ENCODE data around the gene CYP2J2. TPM values are rescaled to one million over a fixed set of nuclear protein-coding genes. Genes with fewer than 3 reads are reported as not detected.

Gene CYP2J2
- total RNA-seq, 1 experiment from 2014 or later: 0.29 TPM

DNA sequence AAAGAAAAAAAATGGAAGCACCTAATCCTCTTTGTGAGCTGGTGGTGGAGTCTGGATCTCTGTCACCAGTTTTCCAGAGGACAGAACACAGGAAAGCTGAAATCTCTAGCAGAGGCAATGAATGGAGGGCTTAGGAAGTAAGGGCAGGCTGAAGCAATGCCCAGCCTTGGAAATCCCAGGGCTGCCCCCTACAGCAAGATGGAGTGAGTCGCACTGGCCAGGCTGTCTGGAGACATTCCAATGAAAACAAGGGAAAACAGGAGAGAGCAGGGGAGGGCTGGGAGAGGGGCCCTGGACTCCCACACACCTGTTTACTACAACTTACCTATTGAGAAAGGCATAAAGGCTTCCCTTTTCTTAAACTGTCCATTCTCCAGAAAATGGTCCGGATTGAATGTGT, 25.9 kb downstream of the CYP2J2 start:
- no peaks in the 10 kb centered on the region for H3K9me3 Mint-ChIP-seq (ENCODE audit: unreplicated experiment)
- H3K36me3 ChIP-seq (ENCODE audit: control insufficient read depth, insufficient read depth, low read length): no peaks in the 10 kb centered on the region
- no peaks in the 10 kb centered on the region for H3K27me3 ChIP-seq (replicated peaks; ENCODE audit: control insufficient read depth, insufficient read depth, low read length)
- no peaks in the 10 kb centered on the region for H3K9me3 ChIP-seq
- H3K27me3 Mint-ChIP-seq (ENCODE audit: insufficient read depth, unreplicated experiment): peaks cover 2% of the 10 kb centered on the region
- peaks cover 7% of the 10 kb centered on the region for H3K4me1 Mint-ChIP-seq (ENCODE audit: low read depth, unreplicated experiment)
- no peak overlapping the region for H3K27ac Mint-ChIP-seq (ENCODE audit: unreplicated experiment)
- no peak overlapping the region for H3K4me3 Mint-ChIP-seq (ENCODE audit: unreplicated experiment)
- ChIA-PET POLR2A (no interaction called here), CTCF (no interaction called here)
- no peaks in the 10 kb centered on the region for H3K36me3 Mint-ChIP-seq (ENCODE audit: insufficient read depth, unreplicated experiment)
- TF ChIP-seq, protein P1, sequence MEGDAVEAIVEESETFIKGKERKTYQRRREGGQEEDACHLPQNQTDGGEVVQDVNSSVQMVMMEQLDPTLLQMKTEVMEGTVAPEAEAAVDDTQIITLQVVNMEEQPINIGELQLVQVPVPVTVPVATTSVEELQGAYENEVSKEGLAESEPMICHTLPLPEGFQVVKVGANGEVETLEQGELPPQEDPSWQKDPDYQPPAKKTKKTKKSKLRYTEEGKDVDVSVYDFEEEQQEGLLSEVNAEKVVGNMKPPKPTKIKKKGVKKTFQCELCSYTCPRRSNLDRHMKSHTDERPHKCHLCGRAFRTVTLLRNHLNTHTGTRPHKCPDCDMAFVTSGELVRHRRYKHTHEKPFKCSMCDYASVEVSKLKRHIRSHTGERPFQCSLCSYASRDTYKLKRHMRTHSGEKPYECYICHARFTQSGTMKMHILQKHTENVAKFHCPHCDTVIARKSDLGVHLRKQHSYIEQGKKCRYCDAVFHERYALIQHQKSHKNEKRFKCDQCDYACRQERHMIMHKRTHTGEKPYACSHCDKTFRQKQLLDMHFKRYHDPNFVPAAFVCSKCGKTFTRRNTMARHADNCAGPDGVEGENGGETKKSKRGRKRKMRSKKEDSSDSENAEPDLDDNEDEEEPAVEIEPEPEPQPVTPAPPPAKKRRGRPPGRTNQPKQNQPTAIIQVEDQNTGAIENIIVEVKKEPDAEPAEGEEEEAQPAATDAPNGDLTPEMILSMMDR (IDR thresholded peaks at IDR 0.05; ENCODE audit: insufficient read depth in 1 of 2, low read depth in 1 of 2, low read length in 1 of 2, severe bottlenecking in 1 of 2, unreplicated experiment in 1 of 2): no peak
- no TSS peak for BruUV-seq (replicated peaks)
- DNase-seq: peak in 1 of 2 experiments; percentile 8
- H3K4me3 ChIP-seq (ENCODE audit: low read depth, low read length): no peak overlapping the region
- H3K4me1 ChIP-seq: peaks cover 5% of the 10 kb centered on the region; the same call in 1 of the 2 replicates
- intact Hi-C loops (cut with micrococcal nuclease; ENCODE audit: unreplicated experiment): no loop called here

- Mint-ChIP-seq H3K27me3 (ENCODE audit: insufficient read depth, unreplicated experiment) (peaks cover 2% of the 10 kb centered on the region), H3K36me3 (ENCODE audit: insufficient read depth, unreplicated experiment) (no peaks in the 10 kb centered on the region), H3K4me1 (ENCODE audit: low read depth, unreplicated experiment) (peaks cover 7% of the 10 kb centered on the region), H3K9me3 (ENCODE audit: unreplicated experiment) (no peaks in the 10 kb centered on the region), H3K27ac (ENCODE audit: unreplicated experiment) (no peak overlapping the region), H3K4me3 (ENCODE audit: unreplicated experiment) (no peak overlapping the region)
- Histone ChIP-seq H3K4me3 (ENCODE audit: low read depth, low read length) (no peak overlapping the region), H3K4me1 (peaks cover 10% of the 10 kb centered on the region; the same call in 1 of the 2 replicates), H3K27me3 (replicated peaks; ENCODE audit: control insufficient read depth, insufficient read depth, low read length) (no peaks in the 10 kb centered on the region), H3K36me3 (ENCODE audit: control insufficient read depth, insufficient read depth, low read length) (no peaks in the 10 kb centered on the region), H3K9me3 (no peaks in the 10 kb centered on the region)
- TF ChIP-seq, protein P1 (IDR thresholded peaks at IDR 0.05; ENCODE audit: insufficient read depth in 1 of 2, low read depth in 1 of 2, low read length in 1 of 2, severe bottlenecking in 1 of 2, unreplicated experiment in 1 of 2): no peak
- intact Hi-C loops (cut with micrococcal nuclease; ENCODE audit: unreplicated experiment): no loop called here
- BruUV-seq (replicated peaks): no TSS peak
- CTCF ChIA-PET: no interaction called here
- POLR2A ChIA-PET: no interaction called here
- DNase-seq: no peak
Observed at GRCh38 chr1:59898927-59899326, 27.6 kb downstream of the CYP2J2 start.

GRCh38 chr1:59897165-59897564, 29.4 kb downstream of the CYP2J2 start:
- ChIA-PET CTCF (no interaction called here), POLR2A (no interaction called here)
- Histone ChIP-seq H3K27me3 (replicated peaks; ENCODE audit: control insufficient read depth, insufficient read depth, low read length) (no peaks in the 10 kb centered on the region), H3K4me1 (peaks cover 27% of the 10 kb centered on the region), H3K4me3 (ENCODE audit: low read depth, low read length) (no peak overlapping the region), H3K36me3 (ENCODE audit: control insufficient read depth, insufficient read depth, low read length) (no peaks in the 10 kb centered on the region), H3K9me3 (no peaks in the 10 kb centered on the region)
- H3K27ac Mint-ChIP-seq (ENCODE audit: unreplicated experiment): no peak overlapping the region
- no peak for DNase-seq
- no peaks in the 10 kb centered on the region for H3K36me3 Mint-ChIP-seq (ENCODE audit: insufficient read depth, unreplicated experiment)
- no TSS peak for BruUV-seq (replicated peaks)
- no peaks in the 10 kb centered on the region for H3K27me3 Mint-ChIP-seq (ENCODE audit: insufficient read depth, unreplicated experiment)
- H3K9me3 Mint-ChIP-seq (ENCODE audit: unreplicated experiment): no peaks in the 10 kb centered on the region
- peaks cover 12% of the 10 kb centered on the region for H3K4me1 Mint-ChIP-seq (ENCODE audit: low read depth, unreplicated experiment)
- H3K4me3 Mint-ChIP-seq (ENCODE audit: unreplicated experiment): no peak overlapping the region
- TF ChIP-seq, protein P1 (IDR thresholded peaks at IDR 0.05; ENCODE audit: insufficient read depth in 1 of 2, low read depth in 1 of 2, low read length in 1 of 2, severe bottlenecking in 1 of 2, unreplicated experiment in 1 of 2): no peak
- intact Hi-C loops (cut with micrococcal nuclease; ENCODE audit: unreplicated experiment): no loop called here

Data from Caco-2 (cell line).